Fibroblast of lung (primary cell): ENCODE results near the gene CASP8.
"Not testable (repeated sequence)": the region's sequence is repeated elsewhere in the genome, so short reads cannot be mapped to it uniquely, and the experiment has no call there.

Experiments used
- CTCF ChIP-seq, 2 donors: IDR thresholded peaks in 1 of 2; conservative IDR thresholded peaks in 1 of 2; 1 replicate in 1 of 2; 2 replicates in 1 of 2; pipeline ENCODE4 v1.5.1; 2011 to 2012; ENCODE audit warnings: low read length in 2 of 2, control low read depth in 1 of 2, inconsistent platforms in 1 of 2, low read depth in 1 of 2, mild to moderate bottlenecking in 1 of 2
- EZH2 ChIP-seq: IDR thresholded peaks from 2 replicates; pipeline ENCODE4 v1.5.1; 2012; ENCODE audit warnings: low read length, control low read depth, mild to moderate bottlenecking; ENCODE audit errors: missing control alignments

- TF ChIP-seq CTCF (conservative IDR thresholded peaks at IDR 0.05 in 1 of 2, IDR thresholded peaks at IDR 0.05 in 1 of 2; ENCODE audit: low read depth in 1 of 2, low read length in 2 of 2); EZH2: not testable (repeated sequence)
Measured at GRCh38 chr2:201239167-201239935, 21.0 kb upstream of the CASP8 start.
